ENCODE results near the gene CALN1.
"Not testable (repeated sequence)": the region's sequence is repeated elsewhere in the genome, so short reads cannot be mapped to it uniquely, and the experiment has no call there.

The CALN1 gene
- 0 reads per million in 2 donors for total RNA-seq

DNA sequence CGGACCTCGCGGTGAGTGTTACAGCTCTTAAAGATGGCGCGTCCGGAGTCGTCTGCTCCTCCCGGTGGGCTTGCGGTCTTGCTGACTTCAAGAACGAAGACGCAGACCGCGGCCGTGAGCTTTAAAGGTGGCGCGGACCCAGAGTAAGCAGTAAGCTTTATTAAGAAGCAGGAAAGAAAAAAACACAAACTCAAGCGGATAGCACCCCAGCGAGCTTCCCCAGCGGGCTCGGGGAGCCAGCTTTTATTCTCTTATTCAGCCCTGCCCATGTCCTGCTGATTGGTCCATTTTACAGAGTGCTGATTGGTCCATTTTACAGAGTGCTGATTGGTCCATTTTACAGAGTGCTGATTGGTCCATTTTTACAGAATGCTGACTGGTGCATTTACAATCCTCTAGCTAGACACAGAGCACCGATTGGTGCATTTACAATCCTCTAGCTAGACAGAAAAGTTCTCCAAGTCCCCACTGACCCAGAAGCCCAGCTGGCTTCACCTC is at the start of gene CALN1:
TSS of gene CALN1 (minus strand) at position 218 of the 498 bp plus-strand sequence.
- not testable (repeated sequence) for DNase-seq

DNA sequence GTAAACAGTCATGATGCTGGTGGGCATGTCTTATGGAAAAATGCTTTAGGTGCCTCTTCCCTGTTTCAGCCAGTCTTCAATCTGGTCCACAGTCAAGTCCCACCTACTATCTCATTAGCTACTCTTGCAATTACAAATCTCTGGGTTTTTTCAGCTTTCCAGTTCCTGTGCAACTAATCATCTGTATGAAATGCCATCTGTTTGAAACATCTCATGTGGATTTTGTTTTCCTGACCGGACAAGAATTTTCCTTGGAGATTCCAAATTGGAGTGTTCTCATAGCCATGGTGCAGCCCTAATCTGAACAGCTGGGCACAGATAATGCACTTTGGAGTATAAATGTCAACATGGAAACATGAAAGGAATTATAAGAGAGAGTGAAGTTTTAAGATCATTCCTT is 41.3 kb upstream of the CALN1 start:
- no peak for DNase-seq

DNA sequence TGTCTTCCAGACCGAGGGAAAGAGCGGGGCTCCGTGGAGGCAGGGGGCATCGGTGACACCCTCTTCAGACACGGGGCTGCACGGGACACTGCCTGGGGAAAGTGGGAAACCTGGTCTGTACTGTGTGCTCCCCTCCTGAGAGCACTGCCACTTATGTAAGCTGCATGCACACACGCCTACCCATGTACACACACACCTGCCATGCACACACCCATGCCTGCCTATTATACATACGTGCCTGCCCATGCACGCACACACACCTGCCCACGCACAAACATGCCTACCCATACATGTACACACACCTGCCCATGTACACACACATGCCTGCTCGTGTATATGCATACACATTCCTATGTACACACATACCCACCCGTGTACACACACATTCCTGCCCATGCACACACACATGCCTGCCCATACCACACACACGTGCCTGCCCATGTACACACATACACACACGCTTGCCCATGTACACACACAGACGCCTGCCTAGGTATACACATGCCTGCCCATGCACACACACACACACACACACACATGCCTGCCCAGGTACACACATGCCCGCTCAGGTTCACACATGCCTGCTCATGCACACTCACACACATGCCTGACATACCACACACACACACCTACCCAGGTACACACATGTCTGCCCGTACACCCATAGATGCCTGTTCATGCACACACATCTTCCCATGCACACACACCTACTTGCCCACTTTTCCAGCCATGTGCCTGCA is 35.5 kb upstream of the CALN1 start:
- no peak for DNase-seq

DNA sequence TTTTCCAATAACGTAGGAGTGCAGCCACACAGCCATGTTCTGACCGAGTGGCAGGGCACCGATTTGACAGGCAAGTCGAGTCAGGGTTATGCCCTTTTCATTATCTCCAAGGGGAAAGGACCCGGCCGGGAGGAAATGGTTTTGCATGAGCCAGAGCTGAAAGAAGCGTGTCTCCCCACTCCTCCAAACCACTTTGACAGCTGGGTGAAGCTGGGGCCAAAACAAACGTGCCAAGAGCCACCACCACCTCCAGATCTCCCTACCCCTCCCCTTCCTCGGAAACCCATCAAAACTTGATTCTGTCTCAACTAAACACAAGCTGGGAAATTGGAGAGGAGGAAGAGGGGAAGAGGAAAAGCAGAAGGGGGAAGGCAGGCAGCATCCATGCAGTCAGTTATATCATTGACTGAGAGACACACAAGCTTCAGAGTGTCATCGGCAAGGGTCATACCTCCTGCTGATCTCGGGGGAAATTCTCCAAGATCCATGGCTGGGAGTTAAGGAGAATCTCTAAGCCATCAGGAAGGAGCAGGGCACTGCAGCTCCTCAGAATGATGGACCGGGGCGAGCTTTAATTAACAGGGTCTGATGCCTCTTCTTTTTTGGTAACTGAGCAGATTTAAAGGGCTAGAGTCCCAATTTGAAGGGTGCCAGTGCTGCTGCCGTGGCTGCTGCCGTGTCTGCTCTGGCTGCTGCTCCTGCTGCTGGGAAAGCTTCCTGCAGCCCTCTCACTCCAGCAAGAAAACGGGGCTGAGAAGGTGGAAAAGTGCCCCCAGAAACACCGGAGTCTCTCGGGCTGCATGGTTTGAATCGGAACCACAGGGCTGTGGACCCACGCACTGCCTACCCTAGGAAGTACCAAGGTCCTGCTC is 34.7 kb upstream of the CALN1 start:
- DNase-seq = no peak

DNA sequence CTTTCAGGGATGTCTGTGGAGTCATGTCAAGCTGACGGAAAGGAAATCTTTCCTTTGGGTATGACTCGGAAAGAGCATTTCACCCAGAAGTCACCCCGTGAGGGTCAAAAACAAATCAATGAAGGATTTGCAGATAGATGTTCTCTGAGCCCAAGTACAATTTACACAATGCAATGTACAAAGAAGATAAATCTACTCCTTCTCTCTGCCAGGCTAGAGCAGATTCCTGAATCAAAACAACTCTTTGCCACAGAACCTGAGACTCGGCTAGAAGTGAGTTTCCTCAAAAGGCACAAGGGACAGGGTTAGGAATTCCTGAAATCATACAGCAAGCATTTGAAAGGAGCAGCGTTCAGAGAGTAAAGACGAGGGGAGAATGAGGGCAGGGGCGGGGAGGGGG is 34.0 kb upstream of the CALN1 start:
- no peak for DNase-seq

DNA sequence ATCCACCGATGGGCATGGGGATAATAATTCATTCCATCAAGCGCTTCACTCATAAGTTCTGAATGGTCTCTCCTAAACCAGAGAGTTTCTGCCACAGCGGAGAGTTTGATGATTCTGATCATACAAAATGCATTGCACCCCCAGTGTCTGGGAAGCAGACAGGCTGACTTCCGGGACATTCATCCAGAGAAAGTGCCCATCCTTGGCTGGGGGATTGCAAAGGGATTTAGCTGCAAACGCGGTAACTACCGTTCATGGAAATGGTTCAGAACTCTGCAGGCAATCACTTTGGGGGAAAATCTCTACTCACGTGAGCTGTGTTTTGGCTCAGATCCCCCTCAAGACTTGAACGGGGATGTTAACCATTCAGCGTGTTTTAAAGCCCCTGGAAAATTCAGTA is 33.4 kb upstream of the CALN1 start:
- no peak for DNase-seq

DNA sequence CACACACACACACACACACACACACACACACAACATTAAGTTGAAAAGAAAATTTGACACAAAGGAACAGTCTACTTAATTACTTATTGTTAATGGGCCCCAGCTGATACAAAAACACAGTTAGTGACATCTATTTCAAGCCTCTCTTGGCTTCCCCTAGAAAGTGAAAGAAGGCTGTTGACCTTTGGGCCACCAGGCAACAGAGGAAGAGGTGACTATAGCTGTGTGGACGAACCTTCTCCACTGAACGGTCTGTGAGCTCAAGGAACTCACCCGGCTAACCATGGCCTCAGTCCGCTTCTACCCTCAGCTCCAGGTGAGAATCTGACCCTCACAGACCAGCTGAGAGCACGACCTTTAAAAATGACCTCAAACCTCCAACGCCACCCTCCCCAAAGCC is 32.9 kb upstream of the CALN1 start:
- DNase-seq = no peak

DNA sequence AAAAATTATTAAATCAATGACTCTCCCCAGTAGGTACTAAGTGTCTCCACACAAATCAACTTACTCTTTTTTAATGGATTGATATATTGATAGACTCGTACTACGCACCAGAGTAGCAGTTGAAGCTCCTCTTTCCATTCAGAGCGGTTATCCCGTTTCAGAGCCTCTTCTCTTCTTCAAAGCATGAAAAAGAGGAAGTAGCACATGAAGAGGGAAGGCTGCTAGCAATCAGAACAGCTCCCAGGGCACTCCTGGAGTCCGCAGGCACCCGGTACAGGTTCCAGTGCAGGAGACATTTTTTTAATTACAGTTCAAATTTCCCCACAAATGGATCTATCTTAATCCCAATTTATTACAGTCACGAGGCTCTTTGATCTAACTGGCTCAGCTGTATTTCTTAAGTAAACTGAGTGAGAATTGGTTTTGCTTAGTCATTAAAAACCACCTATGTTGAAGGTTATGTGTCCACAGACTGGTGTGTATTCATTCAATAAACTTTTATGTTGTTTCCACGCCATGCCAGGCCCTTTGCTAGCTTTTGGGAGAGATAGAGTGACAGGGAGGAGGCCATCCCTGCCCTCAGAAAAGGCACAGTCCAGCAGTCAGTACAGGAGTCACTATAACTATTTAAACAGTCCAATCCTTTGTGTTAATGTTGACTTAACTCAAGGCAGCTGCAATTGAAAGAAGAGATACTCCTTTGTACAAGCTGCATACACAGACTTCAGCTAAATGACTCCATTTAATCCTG is 32.1 kb upstream of the CALN1 start:
- no peak for DNase-seq

DNA sequence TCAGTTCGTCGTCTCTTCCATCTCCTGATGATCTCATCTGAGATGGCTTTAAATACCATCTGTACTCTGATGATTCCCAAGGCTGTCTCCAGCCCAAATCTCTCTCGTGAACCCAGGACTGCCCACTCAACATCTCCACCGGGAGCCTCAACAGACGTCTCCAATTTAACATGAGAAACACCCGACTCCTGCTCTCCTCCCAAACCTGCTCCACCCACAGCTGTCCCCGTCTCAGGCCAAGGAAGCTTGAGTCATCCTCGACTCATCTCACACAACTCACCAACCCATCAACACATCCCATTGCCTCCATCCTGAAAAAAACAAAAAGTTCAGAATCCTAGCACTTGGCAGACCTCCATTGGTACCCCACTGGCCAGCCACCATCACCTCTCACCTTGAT is 29.7 kb upstream of the CALN1 start:
- no peak for DNase-seq

DNA sequence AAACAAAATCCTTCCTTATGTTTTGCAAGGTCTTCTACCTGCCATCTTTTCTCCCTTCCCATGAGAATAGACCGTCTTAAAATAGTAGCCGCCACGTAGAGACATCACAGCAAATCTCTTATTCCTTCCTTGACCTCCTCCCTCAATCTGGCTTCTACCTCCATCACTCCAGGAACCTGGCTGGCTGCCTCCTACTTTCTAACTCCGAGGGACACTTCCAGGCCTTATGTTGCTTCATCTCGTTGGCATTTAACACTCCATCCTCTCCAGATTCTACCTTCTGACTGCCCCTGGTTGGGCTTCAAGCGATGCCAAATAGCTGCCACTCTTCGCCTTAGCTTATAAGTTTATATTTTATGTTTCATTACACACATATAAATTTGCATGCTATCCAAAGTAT is 26.4 kb upstream of the CALN1 start:
- DNase-seq = no peak

DNA sequence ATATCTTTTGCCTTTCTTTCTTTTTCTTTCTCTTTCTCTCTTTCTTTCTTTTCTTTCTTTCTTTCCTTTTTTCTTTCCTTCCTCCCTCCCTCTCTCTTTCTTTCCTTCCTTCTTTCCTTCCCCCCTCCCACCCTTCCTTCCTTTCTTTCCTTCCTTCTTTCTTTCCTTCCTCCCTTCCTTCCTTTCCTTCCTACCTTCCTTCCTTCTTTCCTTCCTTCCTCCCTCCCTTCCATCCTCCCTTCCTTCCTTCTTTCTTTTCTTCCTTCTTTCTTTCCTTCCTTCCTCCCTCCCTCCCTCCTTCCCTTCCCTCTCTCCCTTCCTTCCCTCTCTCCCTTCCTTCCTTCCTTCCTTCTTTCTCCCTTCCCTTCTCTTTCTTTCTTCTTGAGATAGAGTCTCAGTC is 25.5 kb upstream of the CALN1 start:
- DNase-seq = no peak

DNA sequence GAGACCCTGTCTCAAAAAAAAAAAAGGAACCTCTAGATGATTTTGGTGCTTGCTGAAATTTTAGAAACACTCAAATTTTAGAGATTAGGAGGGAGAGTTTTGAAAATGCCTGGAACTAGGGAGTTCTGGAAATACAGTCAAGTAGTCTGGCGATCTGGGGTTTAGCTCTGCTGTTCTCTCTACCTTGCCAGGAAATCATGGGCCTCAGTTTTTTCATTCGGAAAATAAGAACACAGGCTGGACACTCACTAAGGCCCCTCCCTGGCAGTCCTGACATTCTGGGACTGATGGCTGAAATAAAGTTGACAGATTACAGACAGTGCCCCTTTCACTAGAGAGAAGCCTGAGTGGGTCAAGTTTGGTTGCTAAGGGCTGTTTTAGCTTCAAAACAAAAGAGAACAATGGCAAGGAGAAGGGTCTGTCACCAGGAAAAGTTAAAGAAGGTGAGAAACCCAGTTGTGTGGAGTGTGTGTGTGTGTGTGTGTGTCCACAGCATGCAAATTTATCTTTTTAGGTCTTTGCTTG is 25.0 kb upstream of the CALN1 start:
- no peak for DNase-seq

DNA sequence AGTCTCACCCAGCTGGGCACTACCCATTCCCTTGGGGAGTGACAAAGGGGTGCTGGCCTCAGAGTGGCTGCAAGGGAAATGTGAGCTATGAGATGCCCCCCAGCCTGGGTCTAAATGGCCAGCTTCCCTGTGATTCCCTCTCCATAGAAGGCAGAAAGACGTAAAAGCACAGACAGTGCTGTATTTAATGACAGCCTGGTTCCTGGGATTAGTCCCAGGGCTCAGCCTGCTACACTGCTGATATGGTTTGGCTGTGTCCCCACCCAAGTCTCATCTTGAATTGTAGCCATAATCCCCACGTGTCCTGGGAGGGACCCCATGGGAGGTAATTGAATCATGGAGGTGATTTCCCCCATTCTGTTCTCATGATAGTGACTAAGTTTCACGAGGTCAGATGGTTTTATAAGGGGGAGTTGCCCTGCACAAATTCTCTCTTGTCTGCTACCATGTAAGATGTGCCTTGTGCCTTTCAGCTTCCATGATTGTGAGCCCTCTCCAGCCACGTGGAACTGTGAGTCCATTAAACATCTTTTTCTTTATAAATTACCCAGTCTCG is 23.9 kb upstream of the CALN1 start:
- DNase-seq = no peak

DNA sequence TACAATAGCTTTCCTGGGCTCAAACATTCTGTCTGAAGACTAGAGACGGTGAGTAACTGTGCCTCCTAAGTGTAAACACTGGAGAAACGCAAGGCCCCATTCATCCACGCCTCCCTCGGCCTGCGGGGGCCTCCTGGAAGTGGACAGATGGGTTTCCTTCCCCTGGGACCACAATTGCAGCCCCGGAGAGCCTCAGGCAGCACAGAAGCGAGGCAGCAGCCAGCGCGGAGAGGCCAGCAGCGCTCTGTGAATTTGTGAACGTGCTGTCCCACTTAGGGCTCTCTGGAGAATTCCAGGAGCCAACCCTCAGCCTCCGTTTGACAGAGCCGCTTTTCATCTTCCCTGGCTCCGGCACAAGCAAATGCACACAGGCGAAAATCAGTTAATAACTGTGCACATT is 23.2 kb upstream of the CALN1 start:
- DNase-seq = no peak

DNA sequence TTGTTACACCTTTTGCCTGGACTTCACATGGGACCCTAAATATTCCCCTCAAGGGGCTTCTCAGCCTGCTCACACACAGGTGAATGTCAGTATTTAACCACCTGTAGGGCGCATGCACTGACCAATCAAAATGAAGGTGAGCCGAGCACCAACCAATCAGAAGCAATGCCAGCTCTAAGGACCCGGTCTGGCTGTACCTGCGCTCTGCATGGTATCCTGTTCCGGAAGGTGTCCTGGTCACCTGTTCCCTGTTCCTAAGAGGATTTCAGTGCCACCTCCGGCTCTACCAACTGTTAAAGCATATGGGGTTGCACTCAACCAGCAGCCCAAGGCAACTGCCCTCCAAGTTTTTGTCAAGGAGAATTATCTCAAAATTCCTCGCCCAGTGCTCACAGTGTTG is 18.4 kb upstream of the CALN1 start:
- no peak for DNase-seq

DNA sequence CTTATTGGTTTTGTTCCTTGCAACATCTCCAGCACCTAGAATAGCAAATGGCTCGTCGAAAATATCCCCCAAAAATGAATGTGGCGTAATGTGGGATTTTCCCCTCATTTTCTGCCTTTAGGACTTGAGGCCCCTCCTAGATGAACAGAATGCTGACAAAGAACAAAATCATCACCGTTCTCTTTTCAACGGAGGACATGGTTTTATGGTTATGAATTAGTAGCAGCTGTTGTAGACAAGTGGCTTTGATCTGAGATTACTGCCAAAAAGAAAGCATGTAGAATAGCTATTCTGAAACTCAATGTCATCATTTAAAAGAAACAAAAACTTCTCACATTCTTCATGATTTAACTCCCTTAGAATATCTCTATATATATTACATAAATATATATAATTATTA is 17.2 kb upstream of the CALN1 start:
- no peak for DNase-seq

DNA sequence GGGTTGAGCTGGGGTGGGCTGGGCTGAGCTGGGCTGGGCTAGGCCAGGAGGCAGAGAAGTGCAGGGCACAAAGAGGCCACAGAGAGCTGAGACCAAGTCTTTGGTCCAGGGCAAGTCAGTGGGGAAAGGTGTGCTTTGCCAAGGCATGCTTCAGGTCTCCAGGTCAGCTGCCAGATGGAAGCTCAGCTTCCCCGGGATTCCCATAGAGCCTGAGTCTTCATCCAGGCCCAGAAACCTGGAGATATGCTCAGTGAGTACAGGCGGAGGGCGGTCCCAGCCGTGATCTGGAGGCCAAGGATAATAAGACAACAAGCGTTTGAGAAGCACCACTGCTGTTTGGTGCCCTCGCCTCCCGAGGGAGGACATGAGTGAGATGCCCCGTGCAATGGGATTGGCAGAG is 4.7 kb upstream of the CALN1 start:
- no peak for DNase-seq

DNA sequence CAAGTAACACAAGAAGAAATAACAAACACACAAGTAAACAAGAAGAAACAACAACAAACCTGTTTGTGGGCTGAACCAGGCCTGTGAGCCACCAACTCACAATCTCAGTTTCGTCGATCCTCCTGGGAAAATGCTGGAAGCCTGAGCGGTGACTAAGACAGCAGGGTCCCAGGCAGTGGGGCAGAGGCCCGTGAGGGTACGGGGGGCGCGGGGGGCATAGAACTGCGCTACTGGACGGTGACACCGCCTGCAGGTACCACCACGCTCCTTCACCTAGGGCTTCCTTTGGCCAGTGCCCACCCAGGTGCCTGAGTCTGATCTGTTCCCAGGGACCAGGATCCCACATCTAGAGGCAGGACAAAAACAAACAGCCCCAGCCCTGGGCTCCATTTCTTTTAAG is 3.4 kb upstream of the CALN1 start:
- no peak for DNase-seq

DNA sequence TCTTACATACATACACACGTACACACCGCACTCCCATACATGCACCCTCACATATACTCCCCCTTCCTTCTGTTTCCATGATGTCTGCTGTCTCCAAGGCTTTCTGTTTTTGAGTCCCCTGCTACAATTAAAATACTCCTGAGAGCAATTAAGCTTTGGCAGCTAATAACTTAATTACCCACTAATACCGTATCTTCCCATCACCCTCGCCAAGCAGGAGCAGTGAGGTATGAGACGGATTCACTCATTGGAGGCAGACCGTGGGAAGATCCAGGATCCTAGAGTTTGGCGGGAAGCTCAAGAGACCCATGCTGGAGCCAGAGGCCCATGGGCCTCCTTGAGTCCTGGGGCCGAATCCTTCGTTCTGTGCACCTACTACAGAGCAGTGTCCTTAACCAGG is 1.7 kb upstream of the CALN1 start:
- no peak for DNase-seq

DNA sequence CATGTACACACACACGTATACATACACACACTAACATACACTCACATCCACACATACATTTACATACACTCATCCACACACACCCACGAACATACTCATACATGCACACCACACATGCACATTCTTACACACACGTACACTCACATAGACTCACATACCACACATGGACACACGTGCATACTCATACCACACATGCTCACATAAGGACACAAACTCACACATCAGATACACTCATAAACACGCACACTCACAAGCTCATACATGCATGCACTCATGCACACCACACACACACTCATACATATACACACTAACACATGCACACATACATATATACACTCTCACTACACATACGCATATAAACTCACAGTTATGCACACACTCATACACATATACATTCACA is 1.2 kb upstream of the CALN1 start:
- no peak for DNase-seq

DNA sequence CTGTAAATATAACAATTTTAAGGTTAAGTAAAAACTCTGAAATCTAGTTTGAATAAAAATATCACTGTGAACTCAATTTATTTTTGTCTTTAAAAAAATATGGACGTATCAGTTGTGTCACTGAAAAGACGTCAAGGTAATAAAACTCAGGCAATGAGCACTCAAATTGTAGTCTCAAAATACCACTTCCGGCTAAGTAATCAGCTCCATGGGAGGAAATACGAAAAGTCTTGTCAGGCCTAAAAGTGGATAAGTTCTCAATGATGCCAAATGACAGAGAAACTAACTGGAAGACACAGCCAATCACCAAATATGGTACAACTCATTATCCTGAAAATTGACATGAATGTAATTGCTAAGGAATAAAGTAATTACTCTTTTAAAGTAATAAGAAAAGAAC is 719 bp downstream of the CALN1 start:
- DNase-seq = no peak

DNA sequence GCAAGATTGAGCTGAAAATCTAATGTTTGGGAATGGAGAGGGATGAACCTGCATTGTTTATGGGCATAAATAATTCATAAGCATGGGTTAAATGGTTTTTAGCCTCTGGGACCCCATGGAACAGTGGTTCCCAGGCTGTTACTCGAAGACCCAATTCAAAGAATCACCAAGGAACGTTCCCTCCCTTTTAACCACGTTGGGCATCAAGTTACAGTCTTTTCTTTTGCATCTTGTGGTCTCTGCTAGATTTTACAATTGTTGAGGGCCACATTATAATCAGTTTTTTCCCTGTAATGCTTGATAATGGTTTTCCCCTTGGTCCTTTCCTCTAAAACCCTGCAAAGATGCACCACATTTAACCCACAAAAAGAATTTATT is 2.5 kb downstream of the CALN1 start:
- no peak for DNase-seq
